MM.1S (cell line): Measurements from ENCODE around the gene NINJ2.

Experiments used
- CTCF ChIP-seq: fragments of 300-600 bp; sonication (generic); IDR thresholded peaks from 2 replicates; pipeline ENCODE4 v1.5.1; 2016; ENCODE audit warnings: antibody characterized with exemption, low read length, mixed read lengths
- EZH2 ChIP-seq: fragments of 300-600 bp; sonication (generic); optimal IDR thresholded peaks from 2 replicates; pipeline ENCODE3; 2017; ENCODE audit warnings: low read depth, mild to moderate bottlenecking, antibody characterized with exemption, low read length, mixed read lengths

- TF ChIP-seq CTCF (no peak), EZH2 (no peak)
Measured at GRCh38 chr12:553216-554000, 109.8 kb downstream of the NINJ2 start.
